ENCODE results near the gene GCHFR.

GCHFR gene

DNA sequence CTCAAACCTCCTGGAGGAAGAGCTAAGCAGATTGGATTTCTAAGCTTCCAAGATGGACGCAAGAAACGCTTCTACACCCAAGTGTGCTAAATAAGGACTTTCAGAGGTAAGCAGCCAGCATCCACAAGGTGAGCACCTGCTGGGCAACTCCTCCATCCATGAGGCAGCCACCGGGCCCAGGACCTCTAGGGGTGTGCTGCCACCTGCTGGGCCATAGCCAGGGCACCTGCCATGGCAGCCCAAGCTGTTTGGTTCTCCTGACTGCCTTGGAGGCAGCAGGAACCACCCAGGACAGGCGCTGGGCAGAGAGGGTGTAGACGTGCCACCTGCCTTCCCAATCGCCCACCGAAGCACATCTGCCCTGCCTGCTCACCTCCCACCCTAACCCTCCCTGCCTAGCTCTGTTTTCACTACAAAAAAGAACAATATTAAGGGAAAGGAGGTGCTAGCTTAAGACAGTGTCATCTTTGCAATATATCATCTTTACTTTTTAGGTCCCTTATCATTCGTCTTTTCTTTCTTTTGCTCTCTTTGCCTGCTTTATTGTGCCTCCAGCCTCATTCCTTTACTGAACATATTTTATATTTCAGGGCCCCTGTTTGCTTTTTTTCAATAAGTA is 18.9 kb downstream of the GCHFR start:
- DNase-seq: peak; percentile 85
- Mint-ChIP-seq H3K4me3 (no peak overlapping the region), H3K4me1 (ENCODE audit: low read depth) (peaks cover 18% of the 10 kb centered on the region), H3K27me3 (no peaks in the 10 kb centered on the region), H3K9me3 (no peaks in the 10 kb centered on the region), H3K36me3 (ENCODE audit: low read depth) (peaks cover 30% of the 10 kb centered on the region), H3K27ac (no peak overlapping the region)

DNA sequence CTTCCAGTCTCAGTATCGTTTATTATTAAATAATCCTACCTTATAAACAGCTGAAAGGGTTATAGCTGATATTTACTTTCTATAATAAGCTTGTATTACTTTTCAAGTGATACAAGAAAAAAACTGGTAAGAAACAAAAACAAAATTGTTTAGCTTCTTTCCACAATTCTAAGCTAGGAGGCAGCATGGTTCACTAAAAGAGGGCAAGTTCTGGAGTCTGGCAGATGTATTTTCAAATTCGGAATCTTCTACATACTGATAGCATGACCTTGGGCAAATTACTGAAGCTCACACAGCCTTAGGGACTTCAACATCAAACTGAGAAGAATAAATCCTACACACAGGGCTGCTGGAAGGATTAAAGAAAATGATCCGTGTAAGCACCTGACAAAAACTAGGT is 21.3 kb downstream of the GCHFR start:
- Mint-ChIP-seq H3K4me3 (no peak overlapping the region), H3K4me1 (ENCODE audit: low read depth) (peaks cover 30% of the 10 kb centered on the region), H3K27ac (no peak overlapping the region), H3K9me3 (no peaks in the 10 kb centered on the region), H3K27me3 (no peaks in the 10 kb centered on the region), H3K36me3 (ENCODE audit: low read depth) (peaks cover 13% of the 10 kb centered on the region)
- no peak for DNase-seq

DNA sequence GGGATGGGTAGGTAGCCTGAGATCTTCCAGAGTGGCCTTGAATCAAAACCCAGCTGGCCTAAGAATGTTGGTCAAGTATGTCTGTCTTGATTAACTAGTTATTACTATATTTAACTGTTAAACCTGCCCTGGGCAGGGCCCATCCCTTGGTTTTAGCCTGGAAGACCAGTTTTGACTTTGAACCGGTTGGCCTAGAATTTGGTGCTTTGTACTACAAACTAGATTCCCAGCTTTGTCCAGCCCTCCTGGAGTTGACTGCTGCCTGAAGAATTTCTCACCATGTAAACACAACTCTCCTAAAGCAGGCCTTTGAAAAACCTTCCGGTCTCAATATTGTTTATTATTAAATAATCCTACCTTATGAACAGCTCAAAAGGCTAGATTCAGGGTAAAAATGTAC is 21.9 kb downstream of the GCHFR start:
- no peaks in the 10 kb centered on the region for H3K27me3 Mint-ChIP-seq
- DNase-seq: no peak

DNA sequence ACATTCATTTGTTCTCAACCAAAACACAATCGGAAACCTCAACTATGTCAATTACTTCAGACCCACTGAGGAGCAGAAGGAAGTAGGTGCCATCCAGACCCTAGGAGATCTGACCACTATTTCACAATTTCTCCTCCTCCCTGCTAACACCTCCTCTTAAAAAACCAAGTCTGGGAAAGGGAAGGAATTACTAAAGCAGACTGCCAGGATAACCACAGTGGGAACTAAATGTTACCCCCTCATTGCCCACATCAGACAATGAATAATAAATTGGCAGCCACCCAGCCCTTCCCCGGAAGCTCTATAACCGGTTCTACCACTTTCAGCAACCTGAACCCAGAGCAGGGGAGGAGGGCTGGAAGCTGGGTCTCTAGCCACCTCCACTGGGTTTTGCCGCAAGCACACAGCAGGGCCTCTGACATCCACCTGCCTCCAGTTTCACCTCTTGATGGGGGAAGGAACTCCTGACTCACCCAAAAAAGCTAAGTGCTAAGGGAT is 23.5 kb downstream of the GCHFR start:
- peak overlapping the region; percentile 29 for H3K4me3 Mint-ChIP-seq
- peak; percentile 72 for DNase-seq

More for the DNA sequence above, 21.9 kb downstream of the GCHFR start:
- no peak overlapping the region for H3K27ac Mint-ChIP-seq
- H3K4me3 Mint-ChIP-seq: no peak overlapping the region
- no peaks in the 10 kb centered on the region for H3K9me3 Mint-ChIP-seq
- H3K4me1 Mint-ChIP-seq (ENCODE audit: low read depth): peaks cover 30% of the 10 kb centered on the region
- peaks cover 13% of the 10 kb centered on the region for H3K36me3 Mint-ChIP-seq (ENCODE audit: low read depth)

DNA sequence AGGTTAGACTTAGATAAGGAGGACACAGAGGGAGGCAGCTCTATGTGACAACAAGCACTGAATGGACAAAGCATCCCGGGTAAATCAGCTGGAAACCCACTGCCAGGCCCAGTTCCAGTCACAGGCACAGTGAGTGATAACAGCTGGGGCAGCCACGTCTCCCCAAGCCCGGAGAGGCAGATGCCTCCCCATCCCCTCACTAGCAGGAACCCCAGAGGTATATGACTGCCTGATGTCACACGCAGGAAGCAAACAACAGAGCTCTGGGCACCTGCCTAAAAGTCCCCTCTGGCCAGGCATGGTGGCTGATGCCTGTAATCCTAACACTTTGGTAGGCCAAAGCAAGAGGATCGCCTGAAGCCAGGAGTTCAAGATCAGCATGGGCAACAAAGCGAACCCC is 24.1 kb downstream of the GCHFR start:
- Mint-ChIP-seq H3K27ac (peak overlapping the region; percentile 88), H3K27me3 (no peaks in the 10 kb centered on the region), H3K4me1 (ENCODE audit: low read depth) (peaks cover 33% of the 10 kb centered on the region), H3K36me3 (ENCODE audit: low read depth) (peaks cover 23% of the 10 kb centered on the region), H3K9me3 (no peaks in the 10 kb centered on the region), H3K4me3 (no peak overlapping the region)
- peak; percentile 43 for DNase-seq

More for the DNA sequence above, 23.5 kb downstream of the GCHFR start:
- Mint-ChIP-seq H3K9me3 (no peaks in the 10 kb centered on the region), H3K4me1 (ENCODE audit: low read depth) (peaks cover 32% of the 10 kb centered on the region), H3K36me3 (ENCODE audit: low read depth) (peaks cover 21% of the 10 kb centered on the region), H3K27ac (peak overlapping the region; percentile 88), H3K27me3 (no peaks in the 10 kb centered on the region)

DNA sequence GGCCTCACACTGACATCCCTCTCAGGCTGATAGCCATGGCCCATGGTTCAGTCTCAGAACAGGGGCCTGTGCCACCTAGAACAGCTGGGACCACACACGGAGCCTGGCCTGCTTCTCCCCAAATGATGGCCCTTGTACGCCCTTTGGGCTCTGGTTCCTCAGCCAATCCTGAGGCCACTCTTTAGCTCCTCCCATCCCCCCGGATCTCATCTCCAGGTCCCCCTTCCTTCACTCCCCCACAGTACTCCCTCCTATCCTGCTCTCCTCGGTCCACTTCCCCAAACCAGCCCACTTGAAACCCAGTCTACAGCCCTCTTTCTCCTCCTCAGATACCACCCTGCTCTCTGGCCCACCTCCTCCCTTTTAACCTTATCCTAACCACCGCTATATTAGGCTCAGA is 25.3 kb downstream of the GCHFR start:
- H3K4me3 Mint-ChIP-seq: no peak overlapping the region
- peaks cover 32% of the 10 kb centered on the region for H3K36me3 Mint-ChIP-seq (ENCODE audit: low read depth)
- H3K4me1 Mint-ChIP-seq (ENCODE audit: low read depth): peaks cover 44% of the 10 kb centered on the region
- no peak for DNase-seq
- H3K27me3 Mint-ChIP-seq: no peaks in the 10 kb centered on the region
- no peak overlapping the region for H3K27ac Mint-ChIP-seq
- H3K9me3 Mint-ChIP-seq: no peaks in the 10 kb centered on the region

DNA sequence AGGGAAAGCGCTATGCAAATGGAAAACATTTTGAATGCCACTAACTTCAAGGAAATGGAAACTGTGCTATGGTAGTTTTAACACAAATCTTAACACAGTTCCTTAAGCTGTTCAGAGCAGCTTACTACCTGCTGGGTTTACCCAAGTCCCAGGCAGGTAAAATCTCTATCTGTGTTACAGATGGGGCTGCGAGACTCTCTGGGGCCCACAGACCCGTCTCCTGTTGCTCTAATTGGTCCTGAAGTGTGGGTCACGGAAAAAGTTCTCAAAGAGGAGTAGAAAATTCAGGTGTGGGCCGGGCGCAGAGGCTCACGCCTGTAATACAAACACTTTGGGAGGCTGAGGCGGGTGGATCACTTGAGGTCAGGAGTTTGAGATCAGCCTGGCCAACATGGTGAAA is 26.1 kb downstream of the GCHFR start:
- Mint-ChIP-seq H3K9me3 (no peaks in the 10 kb centered on the region), H3K4me3 (no peak overlapping the region), H3K27ac (no peak overlapping the region), H3K36me3 (ENCODE audit: low read depth) (peaks cover 28% of the 10 kb centered on the region), H3K27me3 (no peaks in the 10 kb centered on the region), H3K4me1 (ENCODE audit: low read depth) (peaks cover 44% of the 10 kb centered on the region)
- no peak for DNase-seq

DNA sequence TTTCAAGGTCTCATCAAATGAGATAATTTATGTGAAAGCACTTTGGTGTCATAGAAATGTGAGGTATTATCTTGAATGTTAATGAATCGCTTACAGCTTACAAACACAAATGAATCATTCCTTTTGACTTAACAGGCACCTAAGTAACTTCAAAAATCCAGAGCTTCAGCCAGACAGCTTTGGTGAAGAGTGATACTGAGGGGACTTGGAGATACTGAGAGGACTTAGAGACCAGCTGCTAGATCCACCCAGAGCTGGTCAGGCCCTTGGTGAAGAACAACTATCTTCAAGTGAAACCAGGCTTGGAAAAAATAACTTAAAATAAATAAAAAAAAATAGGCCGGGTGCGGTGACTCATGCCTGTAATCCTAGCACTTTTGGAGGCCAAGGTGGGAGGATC is 26.9 kb downstream of the GCHFR start:
- Mint-ChIP-seq H3K27me3 (no peaks in the 10 kb centered on the region), H3K27ac (no peak overlapping the region), H3K36me3 (ENCODE audit: low read depth) (peaks cover 31% of the 10 kb centered on the region), H3K4me1 (ENCODE audit: low read depth) (peaks cover 46% of the 10 kb centered on the region), H3K9me3 (no peaks in the 10 kb centered on the region), H3K4me3 (no peak overlapping the region)
- no peak for DNase-seq

DNA sequence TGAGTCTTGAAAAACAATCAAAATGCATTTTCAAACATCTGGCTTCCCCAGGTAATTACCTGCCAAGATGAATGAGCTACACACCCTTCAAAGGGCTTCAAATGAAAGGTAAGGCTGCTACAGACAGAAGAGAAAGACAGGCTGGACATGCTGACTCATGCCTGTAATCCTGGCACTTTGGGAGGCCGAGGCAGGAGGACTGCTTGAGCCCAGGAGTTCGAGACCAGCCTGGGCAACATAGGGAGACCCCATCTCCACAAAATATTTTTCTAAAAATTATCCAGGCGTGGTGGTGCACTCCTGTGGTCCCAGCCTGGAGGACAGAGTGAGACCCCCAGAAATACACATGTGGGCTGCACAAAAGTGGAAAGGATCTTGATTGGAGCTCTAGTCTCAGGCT is 28.5 kb downstream of the GCHFR start:
- DNase-seq: no peak
- peak overlapping the region; percentile 7 for H3K27ac Mint-ChIP-seq
- no peaks in the 10 kb centered on the region for H3K27me3 Mint-ChIP-seq
- no peaks in the 10 kb centered on the region for H3K9me3 Mint-ChIP-seq
- peaks cover 36% of the 10 kb centered on the region for H3K36me3 Mint-ChIP-seq (ENCODE audit: low read depth)
- peaks cover 38% of the 10 kb centered on the region for H3K4me1 Mint-ChIP-seq (ENCODE audit: low read depth)
- H3K4me3 Mint-ChIP-seq: no peak overlapping the region

DNA sequence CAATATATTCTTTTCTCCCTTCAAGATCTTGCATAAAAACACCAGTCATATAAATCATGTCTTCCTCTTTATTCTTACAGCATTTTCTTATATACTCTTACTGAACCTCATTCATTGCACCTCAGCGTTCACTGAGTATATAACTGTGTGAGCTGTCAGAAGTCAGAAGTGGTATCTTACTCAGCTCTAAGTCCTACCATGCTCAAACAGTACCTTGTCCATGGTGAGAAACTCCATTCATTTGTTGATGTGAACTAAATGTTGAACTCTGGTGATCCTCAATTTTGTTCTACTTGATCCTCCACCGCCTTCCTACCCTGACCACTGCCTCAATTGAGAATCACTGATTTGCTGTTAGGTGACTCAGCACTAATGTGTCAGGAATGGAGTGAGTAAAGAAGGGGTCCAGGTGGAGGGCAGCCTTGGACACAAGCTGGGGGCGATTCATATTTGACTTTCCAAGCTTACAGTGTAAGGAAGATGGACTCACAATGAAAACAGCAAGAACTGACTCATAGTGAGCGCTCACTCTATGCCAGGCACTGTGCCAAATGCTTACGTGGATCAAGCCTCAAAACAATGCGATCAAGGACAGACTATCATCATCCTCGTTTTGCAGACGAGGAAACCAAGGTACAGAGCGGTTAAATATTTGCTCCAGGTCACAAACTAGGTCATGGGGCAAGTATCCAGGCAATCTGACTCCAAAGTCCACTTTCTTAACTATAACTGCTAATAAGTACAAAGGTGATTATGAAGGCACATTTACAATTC is 29.5 kb downstream of the GCHFR start:
- H3K4me3 Mint-ChIP-seq: no peak overlapping the region
- no peak for DNase-seq
- H3K27ac Mint-ChIP-seq: peak overlapping the region; percentile 14
- H3K36me3 Mint-ChIP-seq (ENCODE audit: low read depth): peaks cover 43% of the 10 kb centered on the region
- no peaks in the 10 kb centered on the region for H3K27me3 Mint-ChIP-seq
- H3K9me3 Mint-ChIP-seq: no peaks in the 10 kb centered on the region
- peaks cover 38% of the 10 kb centered on the region for H3K4me1 Mint-ChIP-seq (ENCODE audit: low read depth)

DNA sequence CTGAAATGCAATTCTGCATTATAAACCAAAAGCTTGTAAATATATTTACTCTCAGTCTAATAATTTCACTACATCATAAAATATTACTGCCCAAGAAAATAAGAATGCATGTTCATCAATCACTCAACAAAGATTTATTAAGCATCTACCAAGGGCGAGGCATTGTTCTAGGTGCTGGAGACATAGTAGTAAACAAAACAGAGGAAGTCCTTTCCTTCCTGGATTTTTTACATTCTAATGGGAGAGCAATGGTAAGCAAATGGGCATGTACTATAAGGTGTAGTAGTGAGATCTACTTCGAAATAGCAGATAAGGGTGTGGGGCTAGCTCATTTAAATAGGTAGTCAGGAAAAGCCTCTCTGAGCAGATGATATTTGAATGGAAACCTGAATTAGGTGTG is 32.2 kb downstream of the GCHFR start:
- Mint-ChIP-seq H3K4me3 (no peak overlapping the region), H3K27me3 (no peaks in the 10 kb centered on the region), H3K36me3 (ENCODE audit: low read depth) (peaks cover 62% of the 10 kb centered on the region), H3K9me3 (no peaks in the 10 kb centered on the region), H3K27ac (no peak overlapping the region), H3K4me1 (ENCODE audit: low read depth) (peaks cover 48% of the 10 kb centered on the region)
- DNase-seq: no peak

DNA sequence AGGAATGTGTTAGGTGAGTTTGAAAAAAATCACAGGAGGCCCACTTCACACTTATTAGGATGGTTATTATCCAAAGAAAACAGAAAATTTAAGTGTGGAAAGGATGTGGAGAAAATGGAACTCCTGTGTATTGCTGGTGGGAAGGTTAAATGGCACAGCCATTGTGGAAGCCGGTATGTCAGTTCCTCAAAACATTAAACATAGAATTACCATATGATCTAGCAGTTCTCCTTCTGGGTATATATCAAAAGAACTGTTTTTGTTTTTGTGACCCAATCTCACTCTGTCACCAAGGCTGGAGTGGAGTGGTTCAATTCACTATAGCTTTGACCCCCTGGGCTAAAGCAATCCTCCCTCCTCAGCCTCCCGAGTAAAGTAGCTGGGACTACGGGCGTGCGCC is 32.6 kb downstream of the GCHFR start:
- Mint-ChIP-seq H3K36me3 (ENCODE audit: low read depth) (peaks cover 65% of the 10 kb centered on the region), H3K27ac (no peak overlapping the region), H3K27me3 (no peaks in the 10 kb centered on the region), H3K9me3 (no peaks in the 10 kb centered on the region), H3K4me1 (ENCODE audit: low read depth) (peaks cover 51% of the 10 kb centered on the region), H3K4me3 (no peak overlapping the region)
- DNase-seq: no peak

DNA sequence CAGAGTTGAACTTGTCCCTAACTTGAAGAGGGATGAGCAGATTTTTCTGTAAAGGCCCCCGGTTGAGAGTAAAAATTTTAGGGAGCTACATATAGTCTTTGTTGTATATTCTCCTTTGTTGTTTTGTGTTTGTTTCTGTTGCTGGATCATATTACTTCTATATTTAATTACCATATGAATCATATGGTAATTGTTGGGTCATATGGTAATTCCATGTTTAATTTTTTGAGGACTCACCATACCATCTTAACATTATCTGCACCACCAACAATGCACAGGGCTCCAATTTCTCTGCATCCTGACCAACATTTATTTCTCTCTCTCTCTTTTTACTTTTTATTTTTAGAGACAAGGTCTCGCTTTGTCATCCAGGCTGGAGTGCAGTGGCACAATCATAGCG is 35.7 kb downstream of the GCHFR start:
- no peak overlapping the region for H3K4me3 Mint-ChIP-seq
- H3K36me3 Mint-ChIP-seq (ENCODE audit: low read depth): peaks cover 62% of the 10 kb centered on the region
- no peak for DNase-seq
- no peaks in the 10 kb centered on the region for H3K27me3 Mint-ChIP-seq
- no peaks in the 10 kb centered on the region for H3K9me3 Mint-ChIP-seq
- peaks cover 48% of the 10 kb centered on the region for H3K4me1 Mint-ChIP-seq (ENCODE audit: low read depth)
- no peak overlapping the region for H3K27ac Mint-ChIP-seq

DNA sequence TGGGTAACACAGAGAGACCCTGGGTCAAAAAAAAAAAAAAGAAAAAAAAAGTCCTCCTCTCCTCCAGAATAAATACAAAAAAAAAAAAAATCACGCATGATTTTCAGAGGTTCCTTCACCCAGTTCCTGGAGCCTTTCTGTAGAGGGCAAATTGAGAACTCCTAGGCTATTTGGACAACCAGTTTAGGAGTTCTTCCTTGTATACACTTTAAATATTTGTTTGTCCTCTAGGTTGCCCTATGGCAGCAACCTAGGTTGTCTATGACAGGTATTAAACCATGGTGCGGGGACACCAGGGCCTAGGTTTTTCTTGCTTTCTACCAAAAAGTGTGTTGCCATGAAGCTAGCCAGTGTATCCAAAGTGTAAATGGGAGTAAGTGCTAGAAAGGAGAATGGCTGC is 39.2 kb downstream of the GCHFR start:
- H3K36me3 Mint-ChIP-seq (ENCODE audit: low read depth): peaks cover 69% of the 10 kb centered on the region
- no peaks in the 10 kb centered on the region for H3K27me3 Mint-ChIP-seq
- DNase-seq: no peak
- peaks cover 48% of the 10 kb centered on the region for H3K4me1 Mint-ChIP-seq (ENCODE audit: low read depth)
- no peaks in the 10 kb centered on the region for H3K9me3 Mint-ChIP-seq
- no peak overlapping the region for H3K4me3 Mint-ChIP-seq
- H3K27ac Mint-ChIP-seq: no peak overlapping the region

DNA sequence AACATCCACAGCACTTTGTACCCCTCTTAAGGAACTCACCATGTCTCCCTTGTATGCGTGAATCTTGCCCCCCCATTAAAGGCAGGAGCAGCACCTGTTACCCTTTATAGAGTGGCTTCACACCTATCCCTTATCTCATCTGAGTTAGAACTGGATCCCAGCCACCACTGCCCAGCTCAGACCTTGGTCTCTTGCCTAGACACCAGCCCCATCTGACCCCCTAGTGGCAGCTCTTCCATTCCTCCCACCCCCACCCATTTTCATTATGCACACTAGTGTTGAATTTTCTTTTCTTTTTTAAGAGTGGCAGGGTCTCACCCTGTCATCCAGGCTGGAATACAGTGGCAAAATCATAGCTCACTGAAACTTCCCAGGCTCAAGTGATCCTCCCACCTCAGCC is 39.8 kb downstream of the GCHFR start:
- H3K4me3 Mint-ChIP-seq: no peak overlapping the region
- H3K4me1 Mint-ChIP-seq (ENCODE audit: low read depth): peaks cover 48% of the 10 kb centered on the region
- DNase-seq: no peak
- H3K27ac Mint-ChIP-seq: no peak overlapping the region
- H3K9me3 Mint-ChIP-seq: no peaks in the 10 kb centered on the region
- peaks cover 65% of the 10 kb centered on the region for H3K36me3 Mint-ChIP-seq (ENCODE audit: low read depth)
- no peaks in the 10 kb centered on the region for H3K27me3 Mint-ChIP-seq

All from activated T-cell treated with anti-CD3 and anti-CD28 coated beads, Interleukin-2, amount 50 U/mL, for 24 hours (primary cell).